HG02571 (cell line): Measurements from ENCODE around the gene RNU5D-1.

Experiments
- ATAC-seq: cut with Tn5 transposase; IDR thresholded peaks from one replicate; pipeline ENCODE4 v1.9.1; 2021; ENCODE audit warnings: mild to moderate bottlenecking, moderate library complexity; ENCODE audit not compliant: unreplicated experiment

The RNU5D-1 gene

GRCh38 chr1:44733784-44734183, 2.8 kb upstream of the RNU5D-1 start:
- no peak for ATAC-seq

- no peak for ATAC-seq
These were observed 2.4 kb upstream of the RNU5D-1 start for GRCh38 chr1:44733365-44733764.

GRCh38 chr1:44724955-44725698, 5.8 kb downstream of the RNU5D-1 start:
- ATAC-seq: no peak

DNA sequence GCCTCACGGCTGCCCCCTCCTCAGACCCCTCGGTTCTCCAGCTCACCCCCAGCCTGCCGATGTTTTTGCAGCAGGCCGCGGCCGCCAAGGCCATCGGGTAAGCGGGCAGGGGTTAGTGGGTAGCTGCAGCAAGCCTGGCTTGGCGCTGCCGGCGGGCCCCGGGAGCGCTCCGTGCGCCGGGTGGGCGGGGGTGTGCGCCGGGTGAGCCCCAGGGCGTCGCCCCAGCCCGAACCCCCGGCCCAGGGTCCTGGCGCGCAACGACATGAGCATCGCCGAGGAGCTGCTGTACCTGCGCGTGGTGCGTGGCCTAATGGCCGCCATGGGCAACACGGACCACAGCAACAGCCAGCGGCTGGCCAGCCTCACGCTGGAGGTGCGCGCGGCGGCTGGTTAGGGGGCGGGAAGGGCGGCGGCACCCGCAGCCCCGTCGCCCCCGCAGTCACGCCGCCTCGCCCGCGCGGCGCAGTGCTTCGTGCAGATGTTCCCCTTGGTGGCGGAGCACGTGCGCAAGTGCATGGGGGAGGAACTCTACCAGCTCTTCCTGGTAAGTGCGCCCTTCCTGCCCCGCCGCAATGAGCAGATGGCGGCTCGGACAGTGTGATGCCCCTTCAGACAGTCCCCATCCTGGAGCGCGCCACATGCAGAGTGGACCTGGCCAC, 6.5 kb downstream of the RNU5D-1 start:
- no peak for ATAC-seq

DNA sequence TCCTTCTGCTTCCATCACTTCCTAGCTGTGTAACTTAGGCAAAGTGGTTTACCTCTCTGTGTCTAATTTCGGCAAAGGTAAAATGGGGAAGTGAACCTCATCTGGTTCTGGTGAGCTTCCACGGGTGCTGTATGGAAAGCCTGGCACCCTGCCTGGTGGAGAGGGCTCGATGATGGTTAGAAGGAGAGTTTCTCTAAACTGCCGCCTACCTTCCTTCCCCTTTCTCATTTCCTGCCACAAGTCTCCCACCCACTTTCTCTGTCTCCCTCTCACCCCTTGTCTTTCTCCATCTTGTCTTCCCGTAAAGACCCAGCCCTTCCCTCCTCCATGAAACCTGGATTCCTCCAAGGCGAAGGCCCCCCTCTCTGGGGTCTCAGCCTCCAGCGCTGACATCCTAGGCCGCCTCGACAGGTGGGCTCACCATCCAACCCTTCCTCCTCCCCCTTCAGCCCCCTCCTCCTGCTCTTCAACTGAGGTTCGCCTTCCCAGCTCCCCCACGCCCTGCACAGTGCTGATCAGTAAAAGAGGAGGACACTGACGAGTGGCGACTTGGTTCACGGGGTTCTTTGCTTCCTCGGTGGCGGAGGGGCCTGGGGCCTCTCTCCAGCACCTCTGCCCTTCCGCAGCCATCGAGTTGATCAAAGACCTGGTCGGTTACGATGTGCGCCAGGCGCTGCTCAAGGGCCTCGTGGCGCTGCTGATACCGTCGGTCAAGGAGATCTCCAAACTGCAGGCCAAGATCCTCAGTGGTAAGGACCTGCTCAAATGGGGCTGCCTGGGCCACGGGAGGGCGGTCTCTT, 7.3 kb downstream of the RNU5D-1 start:
- no peak for ATAC-seq

GRCh38 chr1:44723064-44723463, 7.9 kb downstream of the RNU5D-1 start:
- ATAC-seq: no peak

DNA sequence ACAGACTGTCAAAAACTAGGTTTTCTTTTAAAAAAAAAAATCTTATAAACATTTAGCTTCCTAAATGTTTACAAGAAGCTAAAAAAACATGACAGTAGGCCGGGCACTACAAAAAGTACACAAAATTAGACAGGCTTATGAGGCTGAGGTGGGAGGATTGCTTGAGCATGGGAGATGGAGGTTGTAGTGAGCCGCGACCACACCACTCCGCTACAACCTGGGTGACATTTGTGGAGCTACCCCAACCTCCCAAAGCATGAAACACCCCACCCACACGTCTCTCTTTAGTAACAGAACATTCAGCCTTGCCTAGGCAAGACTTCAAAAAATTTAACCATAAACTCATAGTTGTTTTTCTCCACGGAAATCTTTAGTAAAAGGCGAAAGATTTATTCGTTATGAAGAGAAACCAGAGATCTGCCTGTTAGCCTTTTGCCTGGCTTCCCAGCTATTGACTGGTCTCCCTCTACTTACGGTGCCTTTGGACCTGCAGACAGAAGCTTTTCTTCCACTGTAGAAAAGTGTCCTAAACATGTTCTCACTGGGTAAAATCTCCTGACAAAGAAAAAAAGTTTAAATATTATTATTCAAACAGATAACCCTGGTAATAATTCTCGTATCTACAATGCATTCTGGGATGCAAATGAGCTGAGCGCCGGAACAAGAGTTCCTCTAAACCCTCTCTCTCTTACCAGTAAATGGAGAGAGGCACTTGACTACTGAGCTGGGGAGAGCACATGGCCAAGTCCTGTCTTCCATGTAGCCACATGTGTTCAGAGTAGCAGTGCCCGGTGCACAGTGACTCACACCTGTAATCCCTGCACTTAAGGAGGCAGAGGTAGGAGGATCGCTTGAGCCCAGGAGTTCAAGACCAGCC, 9.2 kb downstream of the RNU5D-1 start:
- peak; percentile 61 for ATAC-seq

DNA sequence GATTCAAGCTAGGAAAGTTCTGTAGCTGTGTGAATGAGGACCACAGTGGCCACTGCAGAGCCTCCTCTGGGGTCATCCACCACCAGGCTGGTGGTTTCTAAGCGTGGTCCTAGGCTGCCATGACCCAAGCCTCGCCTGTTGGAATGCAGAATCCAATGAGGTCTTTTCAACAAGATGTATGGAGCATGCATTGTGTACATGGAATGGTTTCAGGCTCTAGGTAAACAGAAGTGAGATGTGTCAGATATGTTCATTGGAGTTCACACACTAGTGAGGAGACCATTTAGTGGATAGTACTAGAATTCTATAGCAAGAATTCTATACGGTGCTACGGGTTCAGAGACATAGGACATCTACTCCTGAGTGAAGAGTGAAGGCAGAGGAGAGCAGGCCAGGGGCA, 10.7 kb downstream of the RNU5D-1 start:
- no peak for ATAC-seq

DNA sequence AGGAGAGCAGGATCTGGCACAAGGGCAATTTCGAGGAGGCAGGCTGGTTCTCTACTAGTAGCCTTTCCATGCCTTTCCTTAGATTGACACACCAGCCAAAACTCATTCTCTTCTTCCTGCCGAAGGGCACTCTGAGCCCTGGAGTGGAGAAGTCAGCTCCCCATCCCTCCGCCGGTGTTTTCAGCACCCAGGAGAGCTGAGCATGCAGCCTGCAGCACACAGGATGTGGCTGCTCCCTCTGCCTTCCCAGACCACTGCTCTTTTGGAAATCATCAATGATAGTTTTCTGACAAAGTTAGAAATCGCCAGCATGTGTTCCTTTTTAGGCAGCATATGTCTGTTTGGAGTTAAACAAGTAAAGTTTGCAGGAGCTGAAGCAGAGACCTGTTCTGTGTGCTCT, 11.7 kb downstream of the RNU5D-1 start:
- no peak for ATAC-seq

- ATAC-seq: no peak
These were observed 12.9 kb downstream of the RNU5D-1 start for GRCh38 chr1:44718091-44718490.

GRCh38 chr1:44717653-44718052, 13.3 kb downstream of the RNU5D-1 start:
- ATAC-seq: no peak

GRCh38 chr1:44717156-44717555, 13.8 kb downstream of the RNU5D-1 start:
- no peak for ATAC-seq

DNA sequence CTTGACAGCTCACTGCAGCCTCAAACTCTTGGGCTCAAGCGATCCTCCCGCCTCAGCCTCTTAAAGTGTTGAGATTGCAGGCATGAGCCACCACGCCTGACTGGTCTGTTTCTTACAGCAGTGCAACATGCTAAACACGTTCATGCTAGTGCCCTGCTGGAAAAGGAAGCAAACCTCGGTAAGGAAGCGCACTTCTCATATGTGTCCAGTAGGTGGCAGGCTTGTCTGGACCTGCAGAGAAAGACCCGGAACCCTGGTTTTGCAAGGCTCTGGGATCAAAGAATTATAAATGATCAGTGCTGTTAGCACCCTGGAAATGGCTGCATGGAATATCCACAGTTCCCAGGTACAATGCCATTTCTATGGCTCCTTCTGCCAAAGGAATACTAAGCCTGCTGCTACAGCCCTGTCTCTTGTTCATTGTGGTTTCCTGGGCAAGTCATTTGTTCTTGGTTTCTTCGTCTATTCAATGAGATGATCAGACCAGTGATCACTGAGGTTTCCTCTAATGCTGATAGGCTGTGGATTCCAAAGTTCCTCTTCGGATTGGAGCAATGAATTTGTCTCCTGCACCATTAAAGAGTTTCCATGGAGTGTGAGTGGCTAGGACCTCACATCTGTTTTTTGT, 15.9 kb downstream of the RNU5D-1 start:
- ATAC-seq: peak; percentile 49

GRCh38 chr1:44714532-44714931, 16.4 kb downstream of the RNU5D-1 start:
- ATAC-seq: no peak

DNA sequence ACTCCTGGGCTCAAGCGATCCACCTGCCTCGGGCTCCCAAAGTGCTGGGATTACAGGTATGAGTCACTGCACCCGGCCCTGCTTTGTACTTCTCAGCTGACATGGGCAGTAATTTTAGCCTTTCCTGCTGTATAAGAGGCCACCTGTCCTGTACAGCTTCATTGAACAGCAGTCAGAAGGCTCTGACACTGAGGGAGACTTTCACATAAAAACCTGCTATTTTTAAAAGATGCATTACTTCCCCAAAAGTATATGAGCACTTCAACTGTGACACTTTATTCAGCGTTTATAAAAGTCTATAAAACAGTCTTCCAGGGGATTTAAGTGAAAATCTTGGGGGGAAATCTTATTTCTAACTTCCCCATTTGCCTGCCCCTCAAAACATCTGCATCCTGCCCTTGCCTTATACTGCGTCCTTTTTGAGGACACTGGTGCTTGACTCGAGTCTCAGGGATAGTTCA, 17.6 kb downstream of the RNU5D-1 start:
- ATAC-seq: no peak

GRCh38 chr1:44707959-44708831, 22.8 kb downstream of the RNU5D-1 start:
- no peak for ATAC-seq

GRCh38 chr1:44707112-44707881, 23.7 kb downstream of the RNU5D-1 start:
- ATAC-seq: no peak

GRCh38 chr1:44705938-44706337, 25.0 kb downstream of the RNU5D-1 start:
- ATAC-seq: no peak

DNA sequence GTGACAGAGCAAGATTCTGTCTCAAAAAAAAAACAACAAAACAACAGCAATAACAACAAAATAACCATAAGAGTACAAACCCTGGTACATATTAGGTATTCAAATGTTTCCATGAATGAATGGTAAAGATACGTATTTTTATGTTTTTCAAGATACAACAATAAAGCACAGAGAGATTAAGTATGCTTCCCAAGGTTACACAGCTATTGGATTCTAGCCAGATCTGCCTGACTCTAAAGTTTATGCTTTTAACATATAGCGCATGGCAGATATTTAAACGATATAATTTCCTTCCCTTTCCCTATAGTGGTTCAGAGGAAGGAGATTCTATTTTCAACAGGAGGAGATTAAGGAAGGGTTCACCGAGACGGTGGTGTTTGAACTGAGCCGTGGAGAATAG, 25.5 kb downstream of the RNU5D-1 start:
- ATAC-seq: no peak
